NCI-H2227 (cell line): Measurements from ENCODE around the gene SH2D7.

Experiments
- DNase-seq: peaks from one replicate; lab custom pipeline; 2025; ENCODE audit not compliant: unreplicated experiment; lab: John Stamatoyannopoulos, UW

Gene SH2D7

DNA sequence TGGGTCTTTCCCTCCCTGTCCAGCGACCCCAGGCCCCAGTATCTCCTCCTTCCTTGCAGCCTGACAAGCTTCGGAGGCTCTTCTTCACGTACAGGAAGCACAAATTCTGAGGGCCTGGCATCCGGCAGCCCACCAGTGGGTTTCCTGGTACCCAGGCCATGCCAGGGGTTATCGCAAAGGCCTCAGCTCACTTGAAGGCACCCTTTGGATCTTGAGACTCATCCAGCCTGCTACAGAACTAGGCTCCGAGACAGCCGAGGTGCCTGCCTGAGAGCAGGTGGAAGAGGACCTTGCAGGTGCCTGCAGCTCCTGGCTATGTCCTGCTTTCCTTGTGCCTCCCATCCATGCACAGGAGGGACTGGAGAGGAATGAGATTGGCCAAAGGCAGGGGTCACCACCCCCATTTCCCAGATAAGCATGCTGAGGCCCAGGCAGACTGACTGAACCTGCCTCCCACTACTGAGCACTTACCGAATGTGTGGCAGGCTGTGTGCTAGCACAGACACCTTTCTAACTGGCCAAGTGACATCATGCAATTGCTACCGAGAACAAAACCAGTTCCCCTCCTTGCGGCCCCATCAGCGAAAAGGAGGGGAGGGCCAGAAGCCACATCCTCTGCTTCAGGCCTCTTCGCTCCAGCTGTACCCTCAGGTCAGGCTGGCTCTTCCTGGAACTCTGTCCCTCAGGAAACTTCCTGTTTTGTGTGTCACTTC is 11.2 kb downstream of the SH2D7 start:
- DNase-seq: no peak

DNA sequence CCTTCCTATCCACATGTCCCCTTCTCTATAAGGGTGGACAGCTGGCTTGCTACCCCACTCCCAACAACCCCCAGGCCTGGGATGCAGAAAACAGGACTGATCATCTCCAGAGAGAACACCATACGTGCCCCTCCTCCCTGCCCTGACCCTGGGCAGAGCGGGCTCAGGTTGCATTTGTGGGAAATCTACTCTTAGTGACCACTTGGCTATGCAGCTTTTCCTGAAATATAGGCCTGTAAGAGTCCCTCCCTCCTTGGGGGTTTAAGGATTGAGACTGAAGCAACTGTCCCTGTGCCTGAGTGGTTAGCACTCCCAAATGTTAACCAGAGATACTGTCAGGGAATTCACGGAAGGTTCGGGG is 11.7 kb downstream of the SH2D7 start:
- no peak for DNase-seq

DNA sequence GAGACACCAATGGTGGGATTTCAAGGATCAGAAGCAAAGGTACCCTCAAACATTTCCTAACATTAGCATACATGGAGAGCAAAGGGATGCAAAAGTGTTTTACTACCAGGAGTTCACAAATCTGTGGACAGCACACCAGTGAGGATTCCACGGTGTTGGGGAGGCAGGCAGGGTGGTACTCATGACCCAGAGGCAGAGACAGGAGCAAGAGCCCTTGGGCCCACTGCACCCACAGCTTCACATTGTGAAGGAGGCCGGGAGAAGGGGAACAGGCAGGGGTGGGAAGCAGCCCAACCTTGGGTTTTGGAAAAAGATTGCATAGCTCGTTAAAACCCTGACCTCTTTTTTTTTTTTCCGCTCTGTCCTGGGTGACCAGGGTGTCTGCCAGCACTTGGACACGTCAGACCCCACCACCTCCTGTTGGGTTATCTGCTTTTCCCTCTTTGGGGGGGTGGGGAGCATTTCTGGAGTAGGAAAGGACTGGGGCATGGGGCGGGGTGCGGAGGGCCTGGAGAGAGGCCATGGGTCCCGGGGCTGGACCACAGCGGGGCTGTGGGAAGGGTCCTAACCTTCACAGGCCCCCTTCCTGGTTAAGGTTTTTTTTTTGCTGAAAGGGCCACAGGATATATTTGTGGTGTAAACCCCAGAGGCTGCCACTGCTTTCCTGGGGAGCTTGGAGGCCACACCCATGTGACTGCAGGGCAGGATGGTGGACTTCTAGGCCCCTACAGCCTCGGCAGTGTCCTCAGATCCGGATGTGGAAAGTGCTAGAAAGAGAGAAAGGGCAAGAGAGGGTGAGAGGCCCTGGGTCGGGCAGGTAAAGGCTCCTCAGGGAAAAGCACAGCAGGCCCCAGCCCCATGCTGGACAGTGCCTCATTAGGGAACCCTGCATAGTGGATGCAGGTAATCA is 12.5 kb downstream of the SH2D7 start:
- DNase-seq: no peak

DNA sequence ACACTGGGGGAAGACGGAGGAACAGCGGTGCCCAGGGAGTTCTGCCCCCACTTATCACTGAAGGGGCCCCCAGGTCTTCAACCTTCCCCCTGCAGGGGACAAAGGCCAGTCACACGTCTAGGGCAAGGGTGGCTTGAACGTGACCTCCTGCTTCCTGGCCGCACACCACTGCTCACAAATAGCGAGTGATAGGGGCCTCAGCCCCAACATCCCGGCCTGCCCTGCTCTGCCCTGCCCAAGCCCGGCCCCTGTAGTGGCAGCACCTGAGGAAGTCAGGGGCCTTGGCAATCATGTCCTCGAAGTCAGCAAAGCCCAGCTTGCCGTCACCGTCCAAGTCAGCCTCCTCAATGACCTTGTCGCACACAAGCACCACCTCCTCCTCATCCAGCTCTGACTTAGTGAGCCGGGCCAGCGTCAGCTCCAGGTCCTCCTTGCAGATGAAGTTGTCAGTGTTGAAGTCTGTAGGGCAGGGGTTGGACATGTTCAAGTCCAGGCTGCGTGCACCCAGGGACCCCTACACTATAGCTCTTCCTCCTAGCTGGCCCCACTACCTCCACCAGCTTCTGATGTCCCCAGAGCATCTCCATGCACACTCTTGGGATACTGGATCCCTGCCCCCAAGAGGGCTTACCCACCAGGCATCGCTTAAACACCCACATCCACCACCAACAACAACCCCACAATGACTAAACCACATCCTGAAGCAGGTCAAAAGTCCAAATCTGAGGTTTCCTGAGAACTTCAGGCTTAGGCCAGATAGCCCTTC is 13.3 kb downstream of the SH2D7 start:
- no peak for DNase-seq

DNA sequence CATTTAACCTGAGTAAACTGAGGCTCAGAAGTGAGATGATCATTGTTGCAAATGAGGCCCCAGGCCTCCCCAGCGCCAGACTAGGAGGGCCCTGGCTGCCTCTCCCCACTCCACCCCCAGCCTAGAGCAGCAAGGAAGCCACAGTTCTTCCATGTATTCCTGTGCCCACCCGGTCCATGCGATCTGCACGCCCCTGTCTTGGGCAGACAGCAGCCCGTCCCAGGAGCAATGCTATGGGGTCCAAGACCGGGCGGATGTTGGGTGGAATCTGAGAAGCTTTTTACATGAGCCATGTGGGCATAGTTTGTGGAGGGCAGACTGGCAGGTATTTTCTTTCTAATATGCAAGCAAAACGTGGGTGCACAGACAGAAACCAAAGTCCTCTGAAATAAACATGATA is 15.1 kb downstream of the SH2D7 start:
- DNase-seq: no peak

DNA sequence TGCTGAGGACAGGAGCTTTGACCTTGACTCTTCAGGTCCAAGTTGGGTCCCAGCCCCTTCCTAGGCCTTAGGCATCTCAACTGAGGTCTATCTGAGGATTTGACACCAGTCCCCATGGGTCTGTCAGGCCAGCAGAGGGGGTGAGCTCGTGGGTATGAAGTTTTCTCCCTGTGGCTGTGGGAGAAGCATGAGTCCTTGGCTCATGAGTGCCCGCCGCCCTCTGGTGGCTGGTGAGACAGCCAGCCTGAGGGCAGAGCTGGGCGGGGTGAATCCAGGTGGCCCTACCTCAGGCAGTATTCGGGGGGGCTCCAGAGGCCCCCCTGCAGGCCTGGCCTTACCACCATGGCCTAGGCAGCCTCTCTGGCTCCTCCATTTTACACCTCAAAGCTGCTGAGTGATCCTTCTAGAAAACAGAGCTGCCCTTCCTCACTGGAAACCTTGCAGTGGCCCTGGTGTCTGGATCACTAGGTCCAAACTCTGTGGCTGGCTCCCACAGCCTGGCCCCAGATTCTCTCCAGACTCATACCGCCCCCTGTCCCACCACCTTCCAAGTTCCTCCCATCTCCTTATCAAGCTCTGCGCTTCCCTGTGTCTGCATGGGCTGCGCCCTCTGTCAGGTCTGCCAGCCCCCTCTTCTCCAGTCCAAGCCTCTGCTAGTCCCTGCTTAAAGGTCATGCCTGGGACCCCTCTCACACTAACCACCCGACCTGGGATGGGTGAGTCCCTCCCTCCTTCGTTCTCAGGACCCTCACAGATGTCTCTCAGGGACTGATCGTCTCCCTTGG is 16.1 kb downstream of the SH2D7 start:
- peak; percentile 72 for DNase-seq

DNA sequence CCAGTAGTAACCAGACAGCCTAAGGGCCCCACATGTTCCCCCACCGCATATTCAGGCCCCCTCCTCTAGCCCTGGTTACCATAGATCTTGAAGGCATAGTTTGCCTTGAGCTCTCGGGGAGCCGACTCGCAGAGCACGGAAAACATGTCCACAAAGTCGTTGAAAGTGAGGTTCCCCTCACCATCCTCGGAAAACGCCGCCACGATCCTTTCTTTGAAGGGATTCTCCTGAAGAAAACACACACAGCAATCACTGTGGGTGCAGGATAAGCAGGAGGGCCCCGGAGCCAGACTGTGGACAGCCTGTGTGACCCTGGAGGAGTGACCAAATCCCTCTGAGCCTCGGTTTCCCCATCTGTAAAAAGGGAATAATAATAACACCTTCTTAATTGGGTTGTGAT is 16.8 kb downstream of the SH2D7 start:
- no peak for DNase-seq

DNA sequence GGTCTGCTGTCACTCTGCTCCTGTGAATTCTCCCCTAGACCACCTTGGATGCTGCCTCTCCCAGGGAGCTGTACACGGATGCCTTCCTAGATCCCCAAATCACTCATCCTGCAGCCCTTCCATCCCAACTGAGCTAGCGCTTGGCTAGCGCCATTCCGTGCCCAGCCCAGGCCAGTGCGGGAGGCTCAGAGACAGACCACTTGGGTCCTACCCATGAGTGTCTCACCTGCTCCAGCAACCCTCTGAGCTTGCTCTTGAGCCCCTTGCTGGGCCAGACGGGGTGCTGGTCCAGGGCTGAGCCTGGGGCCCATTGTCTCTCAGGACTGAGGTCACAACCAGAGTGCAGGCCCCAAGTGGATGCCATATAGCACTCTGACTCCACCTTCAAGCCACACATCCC is 17.7 kb downstream of the SH2D7 start:
- DNase-seq: no peak

DNA sequence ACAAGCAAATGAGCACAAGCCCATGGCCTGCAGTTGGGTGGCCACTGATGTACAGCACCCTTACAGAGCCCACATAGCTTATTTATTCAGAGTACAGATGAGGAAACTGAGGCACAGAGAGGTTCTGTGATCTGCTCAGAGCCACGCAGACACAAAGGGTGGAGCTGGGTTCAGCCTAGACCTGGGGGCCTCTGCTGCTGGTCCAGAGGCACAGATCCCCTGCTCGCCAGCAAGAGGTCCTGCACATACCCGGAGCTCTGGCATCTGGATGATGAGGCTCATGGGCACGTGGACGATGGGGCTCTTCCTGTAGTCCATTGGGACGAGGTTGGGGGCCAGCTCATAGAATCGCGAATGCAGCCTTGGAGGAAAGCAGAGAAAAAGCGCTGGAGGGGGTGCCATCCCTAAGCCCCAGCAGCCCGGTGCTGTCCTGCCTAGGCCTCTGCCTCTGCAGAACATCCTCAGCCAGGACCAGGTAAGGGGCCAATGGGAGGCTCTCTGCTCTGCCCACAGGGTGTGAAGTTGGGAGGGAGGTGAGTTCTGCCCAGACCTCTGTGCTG is 18.6 kb downstream of the SH2D7 start:
- DNase-seq: no peak

DNA sequence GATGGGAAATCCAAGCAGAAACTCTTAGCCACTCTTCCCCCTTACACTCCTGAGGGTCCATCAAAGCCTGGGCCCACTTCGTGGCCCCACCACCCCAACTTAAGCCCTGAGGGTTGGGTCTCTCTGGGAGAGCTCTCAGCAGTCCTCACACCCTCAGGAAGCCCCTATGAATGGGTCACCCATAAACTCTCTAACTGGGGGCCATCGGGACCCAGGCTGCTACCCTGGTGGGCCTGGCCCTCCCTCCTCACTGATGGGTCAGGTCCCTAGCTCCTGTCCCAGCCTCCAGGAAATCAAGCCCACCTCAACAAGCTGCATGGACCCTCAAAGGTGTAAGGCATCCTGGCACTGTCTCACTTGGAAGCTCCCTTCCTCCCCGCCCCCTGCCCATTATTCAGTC is 19.4 kb downstream of the SH2D7 start:
- DNase-seq: no peak

DNA sequence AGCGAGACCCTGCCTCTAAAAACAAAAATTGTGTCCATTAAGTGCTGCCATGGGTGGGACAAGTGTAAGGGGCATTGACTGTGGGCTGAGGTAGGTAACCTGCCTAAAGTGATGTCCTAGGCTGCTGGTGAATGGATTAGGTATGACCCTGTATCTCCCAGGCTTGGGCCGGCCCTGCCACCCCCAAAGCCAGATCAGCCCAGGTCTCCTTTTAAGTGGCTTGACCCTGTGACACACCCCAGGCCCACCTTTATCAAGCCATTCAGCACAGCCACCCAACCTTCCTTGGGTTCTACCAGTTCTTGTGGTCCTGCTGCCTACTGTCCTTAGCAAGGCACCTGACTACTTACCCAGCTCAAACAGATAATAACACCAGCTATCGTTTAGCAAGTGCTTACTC is 20.2 kb downstream of the SH2D7 start:
- DNase-seq: no peak

DNA sequence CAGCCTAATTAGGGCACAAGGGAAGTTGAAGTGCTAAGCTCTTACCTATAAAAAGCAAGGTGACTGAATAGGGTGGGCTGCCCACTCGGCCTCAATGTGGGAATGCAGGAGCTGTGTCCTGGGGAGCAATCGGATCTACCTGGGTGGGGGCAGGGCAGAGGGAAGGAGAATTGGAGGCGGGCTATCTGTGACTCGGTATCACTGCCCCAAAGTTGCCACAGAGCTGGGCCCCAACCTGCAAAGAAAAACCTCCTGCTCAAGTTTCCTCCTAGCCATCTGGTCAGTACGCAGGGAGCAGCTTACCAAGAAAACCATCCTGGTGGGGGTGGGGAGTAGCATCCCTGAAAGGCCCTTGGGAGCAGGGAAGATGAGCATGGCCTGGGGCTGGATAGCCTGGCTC is 28.2 kb downstream of the SH2D7 start:
- DNase-seq: no peak

DNA sequence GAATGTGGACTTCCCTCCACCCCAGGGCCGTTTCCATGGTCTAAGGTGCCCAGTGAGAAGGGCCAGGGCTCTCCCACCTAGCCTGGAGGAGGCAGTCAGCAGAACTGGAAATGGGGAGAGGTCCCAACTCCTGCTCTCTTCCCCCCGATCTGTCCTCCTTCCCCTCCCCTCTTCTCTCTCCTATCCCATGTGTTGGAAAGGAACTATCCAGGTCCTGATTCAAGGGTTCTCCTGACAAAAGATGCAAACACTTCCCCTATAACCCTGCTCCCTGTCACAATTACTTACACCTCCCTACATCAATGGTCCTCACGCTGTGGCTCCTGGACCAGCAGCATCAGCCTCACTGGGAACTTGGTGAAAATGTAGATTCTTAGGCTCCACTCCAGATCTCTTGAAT is 32.9 kb downstream of the SH2D7 start:
- DNase-seq: no peak

DNA sequence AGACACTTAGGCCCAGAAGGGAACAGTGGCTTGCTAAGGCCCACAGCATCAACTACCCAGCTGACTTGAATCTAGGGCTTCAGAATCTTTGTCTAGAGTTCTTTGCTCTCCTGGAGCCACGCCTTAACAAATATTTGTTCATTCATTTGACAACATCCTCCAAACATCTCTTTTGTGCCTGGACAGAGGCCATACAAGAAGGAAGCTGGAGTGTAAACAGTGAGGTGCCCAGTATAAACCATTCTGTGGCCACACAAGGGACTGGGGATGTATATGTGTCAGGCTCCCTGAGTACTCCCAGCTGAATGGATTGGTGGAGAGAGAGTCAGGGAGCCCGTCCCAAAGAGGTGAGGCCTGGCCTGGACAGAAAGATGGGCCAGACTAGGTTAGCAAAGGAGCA is 35.5 kb downstream of the SH2D7 start:
- DNase-seq: no peak

DNA sequence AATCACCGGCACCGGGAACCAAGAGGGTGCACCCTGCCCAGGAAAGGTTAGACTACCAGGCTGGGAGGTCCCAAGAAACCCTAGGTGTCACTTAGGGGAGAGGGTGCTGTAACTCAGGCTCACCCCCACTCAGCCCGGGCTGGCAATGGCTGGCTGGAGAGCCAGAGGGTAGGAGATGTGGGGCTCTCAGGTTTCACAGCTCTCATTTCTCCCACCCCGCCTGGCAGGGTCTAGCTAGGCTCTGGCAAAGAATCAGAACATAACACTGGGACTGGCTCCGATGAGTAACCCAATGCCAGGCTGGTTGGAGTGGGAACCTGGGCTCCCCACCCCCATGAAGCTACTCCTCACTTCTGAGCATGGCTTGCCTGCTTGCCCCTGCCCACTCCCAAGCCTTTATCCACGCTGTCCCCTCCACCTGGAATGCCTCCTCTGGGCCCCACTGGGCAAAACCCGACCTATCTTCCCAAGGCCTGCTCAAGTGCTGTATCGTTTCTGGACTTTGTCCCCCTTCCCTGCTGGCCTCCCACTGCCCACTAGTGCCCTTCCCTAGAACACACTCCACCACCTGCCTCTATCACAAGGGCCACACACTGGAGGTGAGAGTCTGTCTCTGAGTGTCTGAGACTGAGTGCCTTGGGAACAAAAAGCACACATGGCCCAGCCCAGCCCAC is 36.9 kb downstream of the SH2D7 start:
- no peak for DNase-seq

DNA sequence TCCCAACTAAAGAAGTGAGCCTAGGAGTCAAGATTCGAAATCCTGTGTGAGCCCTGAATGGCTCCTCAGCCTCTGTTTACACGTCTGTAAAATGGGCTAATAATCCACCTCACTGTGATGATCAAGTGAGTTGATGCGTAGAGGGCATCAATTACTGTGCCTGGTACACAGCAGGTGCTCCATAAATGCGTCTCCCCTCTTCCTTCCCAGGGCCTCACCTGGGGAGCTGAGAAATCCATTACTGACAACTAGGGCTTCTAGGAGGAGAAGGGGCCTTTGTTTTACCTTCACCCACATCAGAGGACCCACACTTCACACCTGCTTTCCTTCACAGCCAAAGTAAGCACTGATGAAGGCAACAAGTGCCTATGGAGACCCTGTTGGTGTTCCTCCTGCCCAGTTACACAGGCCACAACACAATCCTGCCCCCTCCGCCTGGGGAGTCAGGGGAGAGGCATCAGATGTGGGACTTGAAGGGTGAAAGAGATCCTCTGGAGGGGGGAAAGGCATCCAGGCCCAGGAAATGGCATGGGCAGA is 37.5 kb downstream of the SH2D7 start:
- DNase-seq: no peak

DNA sequence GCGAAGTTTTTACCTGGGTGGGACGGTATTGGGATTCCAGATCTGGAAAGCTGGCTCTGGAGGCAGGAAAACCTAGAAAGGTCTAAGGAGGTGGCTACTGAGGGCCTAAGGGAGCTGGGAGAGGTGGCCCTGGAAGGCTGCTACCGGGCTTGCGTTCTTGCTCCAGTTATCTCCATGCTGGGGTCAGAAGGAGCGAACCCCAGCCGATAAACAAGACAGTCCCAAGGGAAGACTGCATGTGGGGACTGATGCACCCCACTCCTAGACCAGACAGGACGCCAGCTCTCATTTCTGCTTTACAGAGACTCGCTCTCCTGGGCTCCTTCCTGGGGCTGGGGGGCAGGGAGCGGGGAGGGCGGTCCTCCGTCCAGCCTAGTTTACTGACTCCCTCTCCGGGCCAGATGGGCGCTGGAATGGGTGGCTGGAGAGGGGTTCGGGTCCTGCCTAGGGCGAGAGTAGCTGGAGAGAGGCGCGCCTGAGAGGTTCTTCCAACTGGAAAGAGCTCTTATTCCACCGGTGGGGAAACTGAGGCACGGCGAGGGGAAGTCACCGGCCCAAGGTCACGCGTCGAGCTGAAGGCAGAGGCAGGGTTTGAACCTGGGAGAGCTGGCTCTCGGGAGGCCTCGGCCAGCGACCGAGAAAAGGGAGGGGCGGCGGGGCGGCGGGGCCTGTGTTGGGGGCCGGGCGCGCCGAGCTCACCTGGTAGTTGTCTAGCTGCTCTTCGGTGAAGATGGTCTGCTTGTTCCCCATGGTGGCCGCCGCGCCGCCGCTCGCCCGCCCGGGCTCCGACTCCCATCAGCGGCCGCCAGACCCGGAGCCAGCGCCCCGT is 38.3 kb downstream of the SH2D7 start:
- DNase-seq: peak; percentile 66

DNA sequence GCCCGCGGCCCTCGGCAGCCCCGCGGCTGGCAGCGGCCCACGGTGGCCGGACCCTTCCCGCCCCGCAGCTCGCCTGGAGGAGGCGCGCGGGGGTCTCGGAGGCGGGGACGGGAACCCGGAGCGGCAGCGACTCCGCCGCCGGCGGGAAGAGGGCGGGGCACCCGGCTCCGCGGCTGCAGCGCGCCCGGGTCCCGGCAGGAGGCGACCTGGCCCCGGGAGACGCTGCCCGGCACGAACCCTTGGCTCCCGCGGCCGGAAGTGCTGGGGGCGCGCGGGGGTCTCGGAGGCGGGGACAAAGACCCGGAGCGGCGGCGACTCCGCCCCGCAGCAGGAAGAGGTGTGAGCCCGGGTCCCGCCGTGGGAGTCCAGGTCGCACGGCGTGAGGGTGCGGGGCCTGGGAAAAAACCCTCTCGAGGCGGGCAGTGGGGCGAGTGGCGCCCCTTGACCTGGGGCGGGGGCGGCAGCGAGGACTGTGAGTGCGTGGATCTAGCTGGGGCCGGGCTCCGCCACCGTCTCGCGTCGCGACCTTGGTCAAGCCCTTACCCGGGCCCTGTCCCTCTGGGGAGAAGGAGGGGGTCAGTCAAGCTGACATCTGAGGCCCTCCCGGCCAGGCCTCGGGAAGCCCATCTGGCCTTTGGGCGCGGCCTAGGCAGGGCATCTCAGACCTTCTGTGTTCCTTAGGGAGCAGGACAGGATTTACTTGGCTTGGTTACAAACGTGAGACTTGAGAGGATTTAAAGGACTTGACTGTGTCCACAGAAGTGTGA is 39.1 kb downstream of the SH2D7 start, which contains the start of gene CIB2:
TSS of gene CIB2 (minus strand) at position 151 of the 767 bp plus-strand sequence. CDS start 230 bp downstream, outside the sequence.
- DNase-seq: peak; percentile 87
